ENCODE results near the gene GUCY1A2.

GUCY1A2 gene

DNA sequence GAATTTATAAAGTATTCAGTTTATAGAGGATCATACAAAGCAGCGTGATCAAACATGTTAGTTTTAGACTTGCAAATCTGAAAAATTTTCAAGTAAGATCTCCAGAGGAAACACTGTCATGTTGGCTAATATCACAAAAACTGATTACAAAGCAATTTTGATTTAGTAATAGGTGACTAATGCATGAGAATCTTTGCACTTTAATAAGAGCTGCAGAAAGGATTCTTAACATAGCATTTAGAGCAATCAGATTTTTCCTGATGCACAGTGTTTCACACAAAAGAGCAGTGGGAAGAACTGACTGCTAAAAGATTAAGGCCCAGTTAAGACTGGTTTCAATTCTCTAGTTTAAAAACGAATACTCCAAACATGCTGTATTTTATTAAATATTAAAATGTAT lies 321.2 kb downstream of the GUCY1A2 start:
- H2BK12ac ChIP-seq (ENCODE audit: low read length in 2 of 2) = no peak overlapping the region

DNA sequence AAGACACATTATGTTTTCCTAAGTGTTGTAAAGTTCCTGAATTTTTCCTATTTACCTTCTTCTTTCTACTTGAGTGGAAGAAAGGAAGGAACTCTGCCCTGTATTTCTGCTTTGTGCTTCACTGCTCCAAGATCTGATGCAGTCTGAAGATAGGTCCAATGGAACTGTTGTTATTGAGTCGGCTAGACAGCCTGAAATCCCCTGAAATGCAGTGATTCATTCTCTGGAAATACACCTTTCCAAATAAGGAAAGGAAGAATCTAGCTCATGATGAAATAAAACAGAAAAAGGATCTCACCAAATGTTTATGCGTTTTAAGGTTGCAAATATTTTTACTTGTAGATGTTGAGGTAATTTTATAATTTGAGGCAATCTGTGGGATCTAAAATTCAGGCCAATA lies 322.8 kb downstream of the GUCY1A2 start:
- Histone ChIP-seq H4K91ac (ENCODE audit: low read length) (no peak overlapping the region), H2BK15ac (ENCODE audit: low read depth, poor library complexity, severe bottlenecking) (no peak overlapping the region), H3K18ac (ENCODE audit: low read depth in 1 of 2, low read length in 2 of 2) (no peak overlapping the region), H3K4me1 (ENCODE audit: control insufficient read depth, insufficient read depth, low read depth, low read length) (peaks cover 1% of the 10 kb centered on the region), H3K79me1 (replicated peaks; ENCODE audit: low read length, poor library complexity, severe bottlenecking) (no peaks in the 10 kb centered on the region), H4K8ac (ENCODE audit: low read length) (no peak overlapping the region), H3K23ac (ENCODE audit: low read length in 2 of 2) (no peak overlapping the region), H2BK12ac (ENCODE audit: low read length in 2 of 2) (no peak overlapping the region), H3K9me3 (ENCODE audit: control insufficient read depth, low read length) (no peaks in the 10 kb centered on the region), H3K4me3 (ENCODE audit: insufficient read depth in 1 of 2, low read depth in 1 of 2, low read length in 2 of 2) (no peak overlapping the region), H2AK5ac (ENCODE audit: low read length, severe bottlenecking) (no peak overlapping the region), H2AFZ (ENCODE audit: low read depth, low read length) (no peak overlapping the region), H3K4ac (ENCODE audit: low read depth in 1 of 2, low read length in 2 of 2) (no peak overlapping the region), H2BK120ac (ENCODE audit: low read depth, low read length) (no peak overlapping the region), H3K27ac (ENCODE audit: low read length, poor library complexity, severe bottlenecking) (peak overlapping the region; percentile 52), H2BK5ac (ENCODE audit: low read depth, low read length, poor library complexity, severe bottlenecking) (no peak overlapping the region), H3K4me2 (ENCODE audit: low read length, poor library complexity, severe bottlenecking) (no peak overlapping the region), H3K9ac (ENCODE audit: low read length) (no peak overlapping the region), H3K27me3 (ENCODE audit: control insufficient read depth in 1 of 2, insufficient read depth in 1 of 2, low read length in 2 of 2) (no peaks in the 10 kb centered on the region), H3K36me3 (ENCODE audit: control insufficient read depth in 1 of 2, insufficient read depth in 2 of 2, low read depth in 1 of 2, low read length in 2 of 2) (no peaks in the 10 kb centered on the region), H3K14ac (ENCODE audit: low read length in 2 of 2) (no peak overlapping the region)
- peak; percentile 46 for DNase-seq
- WGBS = 100% methylated on average over 1 of the region's 2 CpGs

More for the DNA sequence above, 321.2 kb downstream of the GUCY1A2 start:
- Histone ChIP-seq H3K4me2 (ENCODE audit: low read length, poor library complexity, severe bottlenecking) (no peak overlapping the region), H3K4me3 (ENCODE audit: insufficient read depth in 1 of 2, low read depth in 1 of 2, low read length in 2 of 2) (no peak overlapping the region), H3K4me1 (ENCODE audit: control insufficient read depth, insufficient read depth, low read depth, low read length) (peaks cover 1% of the 10 kb centered on the region), H3K27me3 (ENCODE audit: control insufficient read depth in 1 of 2, insufficient read depth in 1 of 2, low read length in 2 of 2) (no peaks in the 10 kb centered on the region), H2BK120ac (ENCODE audit: low read depth, low read length) (no peak overlapping the region), H3K79me1 (replicated peaks; ENCODE audit: low read length, poor library complexity, severe bottlenecking) (no peaks in the 10 kb centered on the region), H4K8ac (ENCODE audit: low read length) (no peak overlapping the region), H2AK5ac (ENCODE audit: low read length, severe bottlenecking) (no peak overlapping the region), H3K23ac (ENCODE audit: low read length in 2 of 2) (no peak overlapping the region), H3K18ac (ENCODE audit: low read depth in 1 of 2, low read length in 2 of 2) (no peak overlapping the region), H2AFZ (ENCODE audit: low read depth, low read length) (no peak overlapping the region), H2BK5ac (ENCODE audit: low read depth, low read length, poor library complexity, severe bottlenecking) (no peak overlapping the region), H4K91ac (ENCODE audit: low read length) (no peak overlapping the region), H3K36me3 (ENCODE audit: control insufficient read depth in 1 of 2, insufficient read depth in 2 of 2, low read depth in 1 of 2, low read length in 2 of 2) (no peaks in the 10 kb centered on the region), H3K9ac (ENCODE audit: low read length) (peak overlapping the region; percentile 74), H3K14ac (ENCODE audit: low read length in 2 of 2) (no peak overlapping the region), H2BK15ac (ENCODE audit: low read depth, poor library complexity, severe bottlenecking) (no peak overlapping the region), H3K4ac (ENCODE audit: low read depth in 1 of 2, low read length in 2 of 2) (no peak overlapping the region), H3K9me3 (ENCODE audit: control insufficient read depth, low read length) (no peaks in the 10 kb centered on the region), H3K27ac (ENCODE audit: low read length, poor library complexity, severe bottlenecking) (no peak overlapping the region)
- WGBS = no CpG with 5 or more reads among the region's 2 CpGs
- DNase-seq = peak; percentile 42

DNA sequence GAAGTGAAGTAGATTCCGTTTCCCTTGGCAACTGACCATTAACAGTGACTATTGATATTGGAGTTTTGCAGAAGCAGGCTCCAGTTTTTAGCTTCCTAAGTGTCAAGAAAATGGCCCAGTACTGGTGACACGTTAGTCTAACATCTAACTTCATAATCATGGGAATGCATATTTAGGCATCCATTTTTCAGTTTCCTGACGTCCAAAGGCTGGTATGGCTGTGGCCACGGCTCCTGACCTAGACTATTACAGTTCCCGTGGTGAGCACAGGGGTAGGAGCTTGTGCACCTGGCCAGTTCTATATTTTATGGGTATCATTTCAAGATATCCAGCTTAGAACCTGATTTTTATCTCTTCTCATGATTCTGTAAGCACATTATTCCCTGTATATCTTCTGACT lies 323.8 kb downstream of the GUCY1A2 start:
- H3K4me2 ChIP-seq (ENCODE audit: low read length, poor library complexity, severe bottlenecking) = no peak overlapping the region
- no peak overlapping the region for H2AK5ac ChIP-seq (ENCODE audit: low read length, severe bottlenecking)
- no peaks in the 10 kb centered on the region for H3K9me3 ChIP-seq (ENCODE audit: control insufficient read depth, low read length)
- no peak overlapping the region for H3K9ac ChIP-seq (ENCODE audit: low read length)
- no peak overlapping the region for H2BK5ac ChIP-seq (ENCODE audit: low read depth, low read length, poor library complexity, severe bottlenecking)
- peaks cover 1% of the 10 kb centered on the region for H3K4me1 ChIP-seq (ENCODE audit: control insufficient read depth, insufficient read depth, low read depth, low read length)
- H3K18ac ChIP-seq (ENCODE audit: low read depth in 1 of 2, low read length in 2 of 2) = no peak overlapping the region
- no peak for DNase-seq
- H3K36me3 ChIP-seq (ENCODE audit: control insufficient read depth in 1 of 2, insufficient read depth in 2 of 2, low read depth in 1 of 2, low read length in 2 of 2) = no peaks in the 10 kb centered on the region
- H2BK120ac ChIP-seq (ENCODE audit: low read depth, low read length) = no peak overlapping the region
- H3K14ac ChIP-seq (ENCODE audit: low read length in 2 of 2) = no peak overlapping the region
- WGBS = 93% methylated on average over 4 of the region's 5 CpGs
- H4K8ac ChIP-seq (ENCODE audit: low read length) = no peak overlapping the region
- H3K79me1 ChIP-seq (replicated peaks; ENCODE audit: low read length, poor library complexity, severe bottlenecking) = no peaks in the 10 kb centered on the region
- H3K4me3 ChIP-seq (ENCODE audit: insufficient read depth in 1 of 2, low read depth in 1 of 2, low read length in 2 of 2) = no peak overlapping the region
- no peak overlapping the region for H4K91ac ChIP-seq (ENCODE audit: low read length)
- no peak overlapping the region for H3K4ac ChIP-seq (ENCODE audit: low read depth in 1 of 2, low read length in 2 of 2)
- no peak overlapping the region for H3K27ac ChIP-seq (ENCODE audit: low read length, poor library complexity, severe bottlenecking)
- no peaks in the 10 kb centered on the region for H3K27me3 ChIP-seq (ENCODE audit: control insufficient read depth in 1 of 2, insufficient read depth in 1 of 2, low read length in 2 of 2)
- H2AFZ ChIP-seq (ENCODE audit: low read depth, low read length) = no peak overlapping the region
- H2BK15ac ChIP-seq (ENCODE audit: low read depth, poor library complexity, severe bottlenecking) = no peak overlapping the region
- H2BK12ac ChIP-seq (ENCODE audit: low read length in 2 of 2) = no peak overlapping the region
- H3K23ac ChIP-seq (ENCODE audit: low read length in 2 of 2) = no peak overlapping the region

DNA sequence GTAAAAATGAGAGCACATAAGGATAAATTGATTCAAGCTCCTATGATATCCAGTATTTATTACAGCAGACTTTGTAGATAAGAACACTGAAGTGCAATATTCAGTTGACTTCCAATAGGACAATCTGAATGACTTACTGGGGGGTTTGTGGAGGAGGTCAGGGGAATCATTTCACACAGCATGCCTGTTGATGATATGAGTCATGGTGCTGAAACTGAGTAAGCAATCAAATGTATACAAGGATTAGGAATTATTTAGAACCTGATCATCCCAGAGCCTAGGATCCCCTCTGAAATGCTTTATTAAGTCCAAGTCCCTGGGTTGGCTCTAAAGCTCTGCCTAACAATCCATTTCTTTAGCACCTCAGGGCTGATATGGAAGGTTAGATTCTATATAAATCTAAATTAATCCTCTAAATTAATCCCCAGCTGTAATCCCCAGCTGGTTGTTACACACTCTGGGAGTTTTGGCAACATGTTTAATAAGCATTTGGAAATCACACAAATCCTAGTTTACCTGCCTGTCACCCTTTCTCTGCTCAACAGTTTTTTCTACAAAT lies 326.4 kb downstream of the GUCY1A2 start:
- H3K23ac ChIP-seq (ENCODE audit: low read length in 2 of 2) = no peak overlapping the region

More for the DNA sequence above, 326.4 kb downstream of the GUCY1A2 start:
- Histone ChIP-seq H3K4me3 (ENCODE audit: insufficient read depth in 1 of 2, low read depth in 1 of 2, low read length in 2 of 2) (no peak overlapping the region), H2AFZ (ENCODE audit: low read depth, low read length) (no peak overlapping the region), H3K79me1 (replicated peaks; ENCODE audit: low read length, poor library complexity, severe bottlenecking) (no peaks in the 10 kb centered on the region), H3K18ac (ENCODE audit: low read depth in 1 of 2, low read length in 2 of 2) (no peak overlapping the region), H3K27ac (ENCODE audit: low read length, poor library complexity, severe bottlenecking) (no peak overlapping the region), H4K91ac (ENCODE audit: low read length) (no peak overlapping the region), H3K4me2 (ENCODE audit: low read length, poor library complexity, severe bottlenecking) (no peak overlapping the region), H3K4me1 (ENCODE audit: control insufficient read depth, insufficient read depth, low read depth, low read length) (peaks cover 1% of the 10 kb centered on the region), H2BK15ac (ENCODE audit: low read depth, poor library complexity, severe bottlenecking) (no peak overlapping the region), H3K4ac (ENCODE audit: low read depth in 1 of 2, low read length in 2 of 2) (no peak overlapping the region), H3K36me3 (ENCODE audit: control insufficient read depth in 1 of 2, insufficient read depth in 2 of 2, low read depth in 1 of 2, low read length in 2 of 2) (no peaks in the 10 kb centered on the region), H2BK12ac (ENCODE audit: low read length in 2 of 2) (no peak overlapping the region), H3K27me3 (ENCODE audit: control insufficient read depth in 1 of 2, insufficient read depth in 1 of 2, low read length in 2 of 2) (no peaks in the 10 kb centered on the region), H2AK5ac (ENCODE audit: low read length, severe bottlenecking) (no peak overlapping the region), H2BK5ac (ENCODE audit: low read depth, low read length, poor library complexity, severe bottlenecking) (no peak overlapping the region), H3K14ac (ENCODE audit: low read length in 2 of 2) (no peak overlapping the region), H2BK120ac (ENCODE audit: low read depth, low read length) (no peak overlapping the region), H3K9ac (ENCODE audit: low read length) (no peak overlapping the region), H3K9me3 (ENCODE audit: control insufficient read depth, low read length) (no peaks in the 10 kb centered on the region), H4K8ac (ENCODE audit: low read length) (no peak overlapping the region)
- DNase-seq = peak; percentile 36
